ENCODE measurements around the gene SYT7. TPM values are rescaled to one million over a fixed set of nuclear protein-coding genes. Genes with fewer than 3 reads are reported as not detected.

SYT7 gene
- total RNA-seq, 1 donor from 2014 or later, result 12.7 TPM

DNA sequence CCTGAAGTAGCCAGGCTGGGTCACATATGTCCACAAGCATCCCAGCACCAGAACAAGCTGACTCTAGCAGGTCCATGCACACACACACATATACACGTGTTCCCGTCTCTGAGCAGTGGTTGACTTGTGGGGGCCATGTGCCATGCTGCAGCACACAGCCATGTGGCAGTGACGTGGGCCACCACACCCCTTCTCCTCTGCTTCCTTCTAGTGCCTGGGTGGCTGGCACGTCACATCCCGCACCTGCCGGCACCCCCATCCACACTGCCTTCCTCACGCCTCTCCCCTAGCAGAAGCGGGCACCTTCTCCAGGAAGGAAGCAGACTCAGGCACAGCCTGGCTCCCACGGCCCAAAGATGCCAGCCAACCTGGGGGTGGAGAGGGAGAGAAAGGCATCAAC is 9.5 kb downstream of the SYT7 start:
- Histone ChIP-seq H3K36me3 (ENCODE audit: control insufficient read depth, insufficient read depth, low read length) (no peaks in the 10 kb centered on the region), H3K4me3 (ENCODE audit: low read depth, low read length) (no peak overlapping the region), H3K27me3 (ENCODE audit: control insufficient read depth, insufficient read depth, low read length) (peaks cover 66% of the 10 kb centered on the region)
- DNase-seq (ENCODE audit: low read depth), result no peak
- TF ChIP-seq, protein P1, sequence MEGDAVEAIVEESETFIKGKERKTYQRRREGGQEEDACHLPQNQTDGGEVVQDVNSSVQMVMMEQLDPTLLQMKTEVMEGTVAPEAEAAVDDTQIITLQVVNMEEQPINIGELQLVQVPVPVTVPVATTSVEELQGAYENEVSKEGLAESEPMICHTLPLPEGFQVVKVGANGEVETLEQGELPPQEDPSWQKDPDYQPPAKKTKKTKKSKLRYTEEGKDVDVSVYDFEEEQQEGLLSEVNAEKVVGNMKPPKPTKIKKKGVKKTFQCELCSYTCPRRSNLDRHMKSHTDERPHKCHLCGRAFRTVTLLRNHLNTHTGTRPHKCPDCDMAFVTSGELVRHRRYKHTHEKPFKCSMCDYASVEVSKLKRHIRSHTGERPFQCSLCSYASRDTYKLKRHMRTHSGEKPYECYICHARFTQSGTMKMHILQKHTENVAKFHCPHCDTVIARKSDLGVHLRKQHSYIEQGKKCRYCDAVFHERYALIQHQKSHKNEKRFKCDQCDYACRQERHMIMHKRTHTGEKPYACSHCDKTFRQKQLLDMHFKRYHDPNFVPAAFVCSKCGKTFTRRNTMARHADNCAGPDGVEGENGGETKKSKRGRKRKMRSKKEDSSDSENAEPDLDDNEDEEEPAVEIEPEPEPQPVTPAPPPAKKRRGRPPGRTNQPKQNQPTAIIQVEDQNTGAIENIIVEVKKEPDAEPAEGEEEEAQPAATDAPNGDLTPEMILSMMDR (IDR thresholded peaks at IDR 0.05; ENCODE audit: insufficient read depth, low read length, poor library complexity, severe bottlenecking), result no peak

DNA sequence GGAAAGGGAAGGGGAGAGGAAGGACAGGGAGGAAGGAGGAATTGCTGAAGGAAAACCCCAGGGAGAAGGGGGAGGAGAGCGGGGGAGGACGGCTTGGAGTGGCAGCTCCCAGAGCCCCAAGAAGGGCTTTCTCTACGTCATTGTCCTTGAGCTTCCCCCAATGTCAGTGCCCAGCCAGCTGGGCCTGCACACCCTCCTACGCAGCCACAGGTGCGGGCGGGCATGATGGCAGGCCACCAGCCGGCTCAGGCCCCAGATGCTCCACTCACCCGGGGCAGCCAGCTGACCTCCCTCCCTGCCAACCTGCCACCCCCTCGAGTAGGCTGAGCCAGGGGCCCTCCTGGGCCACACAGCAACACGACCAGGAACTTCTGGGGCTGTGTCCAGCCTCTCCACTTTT is 11.2 kb downstream of the SYT7 start:
- no peak for DNase-seq (ENCODE audit: low read depth)
- Histone ChIP-seq H3K27me3 (ENCODE audit: control insufficient read depth, insufficient read depth, low read length) (peaks cover 62% of the 10 kb centered on the region), H3K36me3 (ENCODE audit: control insufficient read depth, insufficient read depth, low read length) (no peaks in the 10 kb centered on the region), H3K4me3 (ENCODE audit: low read depth, low read length) (no peak overlapping the region)
- TF ChIP-seq, protein P1 (IDR thresholded peaks at IDR 0.05; ENCODE audit: insufficient read depth, low read length, poor library complexity, severe bottlenecking), result no peak

DNA sequence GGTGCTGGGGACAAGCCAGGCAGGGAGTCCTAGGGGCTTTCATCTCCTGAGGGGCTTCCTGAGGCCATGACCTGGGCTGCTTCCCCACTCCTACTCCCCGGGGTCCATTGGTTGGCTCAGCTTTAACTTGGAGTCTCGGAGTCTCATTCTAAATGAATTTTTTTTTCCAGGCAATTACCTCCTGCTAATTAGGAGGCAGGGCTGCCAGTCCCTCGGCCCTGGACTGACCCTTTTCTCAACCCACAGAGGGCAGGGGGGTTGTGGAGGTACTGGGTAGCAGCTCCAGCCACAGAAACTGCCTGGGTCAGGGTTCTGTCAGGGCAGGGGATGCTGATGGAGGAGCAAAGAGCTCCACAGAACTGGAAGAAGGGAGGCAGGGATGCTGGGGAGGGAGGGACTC is 11.9 kb downstream of the SYT7 start:
- peaks cover 56% of the 10 kb centered on the region for H3K27me3 ChIP-seq (ENCODE audit: control insufficient read depth, insufficient read depth, low read length)
- no peaks in the 10 kb centered on the region for H3K36me3 ChIP-seq (ENCODE audit: control insufficient read depth, insufficient read depth, low read length)
- TF ChIP-seq, protein P1 (IDR thresholded peaks at IDR 0.05; ENCODE audit: insufficient read depth, low read length, poor library complexity, severe bottlenecking), result no peak
- no peak for DNase-seq (ENCODE audit: low read depth)
- no peak overlapping the region for H3K4me3 ChIP-seq (ENCODE audit: low read depth, low read length)

DNA sequence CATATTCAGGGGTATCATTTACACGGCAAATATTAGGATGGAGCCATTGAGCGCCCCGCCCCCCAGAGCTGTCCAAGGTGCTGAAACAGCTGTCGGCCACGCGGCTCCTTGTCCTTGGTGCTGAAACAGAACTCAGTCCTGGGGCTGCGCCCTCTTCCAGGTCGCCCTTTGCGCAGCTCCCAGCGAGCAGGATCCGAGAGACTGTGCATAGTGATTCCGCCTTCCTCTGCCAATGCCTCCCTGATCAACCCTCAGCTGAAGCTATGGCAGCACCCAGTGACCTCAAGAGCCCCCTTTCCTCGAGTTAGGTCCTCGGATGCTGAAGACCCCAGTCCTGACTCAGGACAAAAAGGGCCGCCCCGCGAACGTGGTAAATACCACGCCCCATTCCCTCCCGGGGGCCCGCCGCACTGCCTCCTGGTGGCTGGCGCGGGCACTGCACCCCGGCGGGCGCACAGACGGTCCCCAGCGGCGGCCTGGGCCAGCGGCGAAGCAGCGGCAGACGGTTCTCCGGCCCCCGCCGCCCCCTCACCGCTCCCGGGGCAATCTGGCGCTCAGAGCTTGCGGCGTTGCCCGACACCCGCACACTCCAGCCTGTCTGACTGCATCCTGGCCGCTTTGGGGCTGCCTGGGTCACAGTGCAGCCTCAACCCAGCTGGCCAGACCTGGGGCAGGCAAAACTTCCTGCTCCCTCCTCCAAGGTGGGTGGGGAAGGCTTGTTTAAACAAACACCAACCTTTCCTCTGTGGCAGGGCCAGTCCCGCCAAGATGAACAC is 13.4 kb downstream of the SYT7 start:
- H3K4me3 ChIP-seq (ENCODE audit: low read depth, low read length), result no peak overlapping the region

DNA sequence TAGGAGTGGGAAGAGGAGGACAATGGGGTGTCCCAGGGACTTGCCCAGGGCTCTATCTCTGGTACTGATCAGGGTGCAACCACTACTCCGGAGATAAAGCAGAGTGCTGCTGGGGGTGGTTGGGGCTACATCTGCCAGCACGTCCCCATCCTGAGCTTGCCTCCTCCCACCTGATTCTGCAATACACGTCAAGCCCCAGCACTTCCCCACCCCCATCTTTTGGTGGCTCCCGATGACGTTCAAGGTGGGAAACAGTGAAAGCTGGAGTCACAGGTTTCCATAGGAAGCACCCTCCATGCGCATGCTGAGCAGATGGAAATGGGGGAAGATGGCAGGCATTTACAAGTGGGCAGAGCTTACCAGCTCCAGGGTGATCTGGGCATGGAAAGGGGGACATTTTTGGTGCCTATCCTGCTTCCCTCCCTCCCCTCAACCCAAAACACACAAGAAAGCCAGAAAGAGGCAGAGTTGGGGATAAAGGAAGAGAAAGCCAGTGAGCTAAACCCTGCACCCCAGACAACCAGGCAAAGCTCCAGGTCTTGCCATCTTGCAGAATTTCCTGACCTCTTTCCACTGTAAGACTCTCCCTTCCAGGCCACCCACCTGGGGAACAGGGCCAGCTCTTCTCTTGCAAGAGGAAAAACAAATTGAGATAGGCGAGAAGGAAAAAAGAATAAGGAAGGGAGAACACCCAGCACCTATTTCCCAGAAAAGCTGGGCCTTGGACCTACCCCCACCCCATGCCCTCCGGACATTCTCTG is 15.8 kb downstream of the SYT7 start:
- TF ChIP-seq, protein P1 (IDR thresholded peaks at IDR 0.05; ENCODE audit: insufficient read depth, low read length, poor library complexity, severe bottlenecking), result no peak
- DNase-seq (ENCODE audit: low read depth), result no peak
- Histone ChIP-seq H3K36me3 (ENCODE audit: control insufficient read depth, insufficient read depth, low read length) (no peaks in the 10 kb centered on the region), H3K27me3 (ENCODE audit: control insufficient read depth, insufficient read depth, low read length) (peaks cover 52% of the 10 kb centered on the region), H3K4me3 (ENCODE audit: low read depth, low read length) (no peak overlapping the region)

More for the DNA sequence above, 13.4 kb downstream of the SYT7 start:
- DNase-seq (ENCODE audit: low read depth), result no peak
- Histone ChIP-seq H3K36me3 (ENCODE audit: control insufficient read depth, insufficient read depth, low read length) (no peaks in the 10 kb centered on the region), H3K27me3 (ENCODE audit: control insufficient read depth, insufficient read depth, low read length) (peaks cover 49% of the 10 kb centered on the region)
- TF ChIP-seq, protein P1 (IDR thresholded peaks at IDR 0.05; ENCODE audit: insufficient read depth, low read length, poor library complexity, severe bottlenecking), result peak; percentile 51

All from kidney epithelial cell (primary cell).